Bronchial epithelial cell (primary cell): ENCODE measurements around the gene DLG1. TPM values are rescaled to one million over a fixed set of nuclear protein-coding genes. Genes with fewer than 3 reads are reported as not detected.

Experiments used
- DNase-seq: peaks from one replicate; pipeline ENCODE4 v3.0.0-alpha.2; 2010; ENCODE audit warnings: low read depth
- FAIRE-seq: peaks from 2 replicates; lab custom pipeline; 2011; peaks lifted over from hg19 to GRCh38; lab: Jason Lieb, UNC
- H3K27me3 ChIP-seq: 2 replicates; pipeline ENCODE4 v1.5.1; 2011; ENCODE audit warnings: low read length; ENCODE audit not compliant: control insufficient read depth, insufficient read depth
- H3K36me3 ChIP-seq: 2 replicates; pipeline ENCODE4 v1.5.1; 2011; ENCODE audit warnings: low read length; ENCODE audit not compliant: control insufficient read depth, insufficient read depth
- H3K4me3 ChIP-seq: 2 replicates; pipeline ENCODE4 v1.5.1; 2011; ENCODE audit warnings: mild to moderate bottlenecking, low read depth, low read length, control low read depth
- total RNA-seq: library from RNA; depleted of rRNA; stranded (reverse); fragments of >200 nt; gene quantifications from 2 replicates; pipeline ENCODE4 v1.2.1, GENCODE V29; 2014
- TF ChIP-seq, protein P1 (sequence below): IDR thresholded peaks from 2 replicates; pipeline ENCODE4 v1.5.1; 2011; ENCODE audit warnings: mild to moderate bottlenecking, moderate library complexity, low read length, control low read depth, inconsistent platforms; ENCODE audit not compliant: insufficient read depth, severe bottlenecking

Gene DLG1
- total RNA-seq, 1 donor from 2014 or later, result 66.6 TPM

DNA sequence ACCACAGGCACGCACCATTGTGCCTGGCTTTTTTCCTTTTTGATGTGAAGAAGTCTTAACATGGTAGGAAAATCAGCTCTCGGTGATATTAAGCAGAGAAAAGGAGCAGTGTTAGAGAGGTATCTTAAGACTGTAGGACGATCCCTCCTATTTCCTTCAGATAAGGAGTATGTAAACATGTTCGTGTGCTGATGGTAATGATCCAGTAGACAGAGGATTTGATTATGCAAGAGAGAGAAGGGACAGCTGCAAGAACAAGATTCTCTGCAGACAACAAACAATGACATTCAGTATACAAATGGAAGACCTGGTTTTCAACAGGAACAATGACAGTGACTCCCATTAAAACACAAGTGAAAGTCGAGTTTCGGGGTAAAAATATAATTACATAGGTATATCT is 173.7 kb downstream of the DLG1 start:
- Histone ChIP-seq H3K27me3 (no peaks in the 10 kb centered on the region), H3K4me3 (no peak overlapping the region), H3K36me3 (peaks cover 8% of the 10 kb centered on the region)
- DNase-seq, result no peak
- TF ChIP-seq, protein P1, sequence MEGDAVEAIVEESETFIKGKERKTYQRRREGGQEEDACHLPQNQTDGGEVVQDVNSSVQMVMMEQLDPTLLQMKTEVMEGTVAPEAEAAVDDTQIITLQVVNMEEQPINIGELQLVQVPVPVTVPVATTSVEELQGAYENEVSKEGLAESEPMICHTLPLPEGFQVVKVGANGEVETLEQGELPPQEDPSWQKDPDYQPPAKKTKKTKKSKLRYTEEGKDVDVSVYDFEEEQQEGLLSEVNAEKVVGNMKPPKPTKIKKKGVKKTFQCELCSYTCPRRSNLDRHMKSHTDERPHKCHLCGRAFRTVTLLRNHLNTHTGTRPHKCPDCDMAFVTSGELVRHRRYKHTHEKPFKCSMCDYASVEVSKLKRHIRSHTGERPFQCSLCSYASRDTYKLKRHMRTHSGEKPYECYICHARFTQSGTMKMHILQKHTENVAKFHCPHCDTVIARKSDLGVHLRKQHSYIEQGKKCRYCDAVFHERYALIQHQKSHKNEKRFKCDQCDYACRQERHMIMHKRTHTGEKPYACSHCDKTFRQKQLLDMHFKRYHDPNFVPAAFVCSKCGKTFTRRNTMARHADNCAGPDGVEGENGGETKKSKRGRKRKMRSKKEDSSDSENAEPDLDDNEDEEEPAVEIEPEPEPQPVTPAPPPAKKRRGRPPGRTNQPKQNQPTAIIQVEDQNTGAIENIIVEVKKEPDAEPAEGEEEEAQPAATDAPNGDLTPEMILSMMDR, result no peak
- no peak for FAIRE-seq

DNA sequence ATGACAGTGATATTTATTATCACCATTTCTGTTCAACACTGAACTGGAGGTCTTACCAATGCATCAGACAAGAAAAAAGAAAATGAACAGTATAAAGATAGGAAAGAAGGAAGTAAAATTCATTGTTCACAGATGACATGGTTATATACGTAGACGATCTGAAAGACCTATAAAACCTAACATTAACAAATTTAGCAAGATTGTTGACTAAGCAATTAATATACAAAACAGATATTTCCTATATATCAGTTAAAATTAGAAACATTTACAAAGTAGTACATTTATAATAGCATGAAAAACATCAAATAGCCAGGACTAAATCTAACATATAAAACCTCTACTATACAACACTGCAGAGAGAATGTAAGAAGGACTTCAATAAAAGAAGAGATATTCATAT is 176.0 kb downstream of the DLG1 start:
- H3K27me3 ChIP-seq, result no peaks in the 10 kb centered on the region
- DNase-seq, result no peak
- TF ChIP-seq, protein P1, result no peak
- no peak for FAIRE-seq
- H3K4me3 ChIP-seq, result no peak overlapping the region
- H3K36me3 ChIP-seq, result peaks cover 1% of the 10 kb centered on the region

DNA sequence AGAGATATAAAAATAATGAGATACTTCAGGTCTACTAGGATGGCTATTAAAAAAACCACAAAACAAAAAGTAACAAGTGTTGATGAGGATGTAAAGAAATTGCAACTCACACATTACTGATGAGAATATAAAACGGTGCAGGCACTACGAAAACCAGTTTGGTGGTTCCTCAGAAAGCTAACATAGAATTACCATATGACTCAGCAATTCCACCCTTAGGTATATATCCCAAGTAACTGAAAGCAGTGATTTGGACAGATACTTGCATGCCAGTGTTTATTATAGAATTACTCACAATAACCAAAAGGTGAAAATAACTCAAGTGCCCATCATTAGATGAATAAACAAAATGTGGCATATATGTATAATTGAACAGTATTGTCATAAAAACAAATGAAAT is 181.3 kb downstream of the DLG1 start:
- TF ChIP-seq, protein P1, result no peak
- no peak for FAIRE-seq
- Histone ChIP-seq H3K27me3 (no peaks in the 10 kb centered on the region), H3K4me3 (no peak overlapping the region), H3K36me3 (peaks cover 2% of the 10 kb centered on the region)
- peak; percentile 85 for DNase-seq

DNA sequence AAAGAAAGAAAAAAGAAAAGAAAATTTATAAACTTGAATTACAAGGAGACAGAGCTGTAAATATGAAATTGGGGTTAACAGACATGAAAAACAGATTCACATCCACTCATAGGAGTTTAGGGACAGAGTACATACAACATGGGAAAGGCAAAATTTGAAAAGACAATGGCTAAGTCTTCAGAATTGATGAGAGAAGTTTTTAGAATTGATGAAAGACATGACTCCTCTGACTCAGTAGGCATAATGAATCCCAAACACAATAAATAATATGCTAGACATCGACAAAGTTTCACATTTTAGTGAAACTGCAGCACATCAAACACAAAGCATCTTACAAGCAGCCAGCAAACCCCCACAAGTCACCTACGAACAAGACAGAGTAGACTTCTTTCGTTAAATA is 184.4 kb downstream of the DLG1 start:
- Histone ChIP-seq H3K27me3 (no peaks in the 10 kb centered on the region), H3K4me3 (no peak overlapping the region), H3K36me3 (peaks cover 2% of the 10 kb centered on the region)
- no peak for DNase-seq
- no peak for FAIRE-seq
- TF ChIP-seq, protein P1, result no peak

DNA sequence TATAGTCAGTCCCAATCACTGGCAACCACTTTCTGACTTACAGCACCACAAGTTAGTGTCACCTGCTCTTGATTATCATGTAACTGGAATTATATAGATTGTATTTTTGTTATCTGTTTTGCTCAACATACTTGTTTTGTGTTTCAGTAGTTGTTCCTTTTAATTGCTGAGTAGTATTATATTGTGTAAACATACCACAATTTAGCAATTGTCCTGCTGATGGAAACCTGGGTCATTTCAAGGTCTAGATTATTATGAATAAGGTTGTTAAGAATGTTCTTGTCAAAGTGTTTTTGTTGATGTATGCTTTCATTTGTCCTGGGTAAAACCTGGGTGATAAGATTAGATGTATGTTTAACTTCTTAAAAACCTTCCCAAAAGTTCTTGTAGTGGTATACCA is 186.7 kb downstream of the DLG1 start:
- FAIRE-seq (no peak), DNase-seq (no peak)
- Histone ChIP-seq H3K4me3 (no peak overlapping the region), H3K27me3 (no peaks in the 10 kb centered on the region), H3K36me3 (peaks cover 2% of the 10 kb centered on the region)
- TF ChIP-seq, protein P1, result no peak

DNA sequence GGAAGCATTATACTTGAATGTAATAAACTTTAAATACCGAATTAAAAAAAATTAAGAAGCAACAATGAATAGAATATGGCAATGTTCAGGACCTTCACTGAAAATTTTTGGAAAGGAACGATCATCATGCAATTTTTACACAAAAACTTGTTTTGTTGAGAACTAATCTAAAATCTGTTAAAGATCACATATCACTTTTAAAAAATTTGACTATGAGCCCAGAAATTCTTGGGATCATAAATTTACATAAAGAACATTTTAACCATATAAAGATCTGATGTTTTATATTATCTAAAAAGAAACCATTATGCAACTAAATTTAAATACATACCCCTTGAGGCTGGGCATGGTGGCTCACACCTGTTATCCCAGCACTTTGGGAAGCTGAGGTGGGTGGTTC is 192.6 kb downstream of the DLG1 start:
- Histone ChIP-seq H3K36me3 (peaks cover 2% of the 10 kb centered on the region), H3K27me3 (no peaks in the 10 kb centered on the region), H3K4me3 (no peak overlapping the region)
- TF ChIP-seq, protein P1, result no peak
- FAIRE-seq (no peak), DNase-seq (no peak)
